ENCODE measurements around the gene LIG1. TPM values are rescaled to one million over a fixed set of nuclear protein-coding genes. Genes with fewer than 3 reads are reported as not detected.

The LIG1 gene
- total RNA-seq = 42.9 and 47.3 TPM in 2 replicates

DNA sequence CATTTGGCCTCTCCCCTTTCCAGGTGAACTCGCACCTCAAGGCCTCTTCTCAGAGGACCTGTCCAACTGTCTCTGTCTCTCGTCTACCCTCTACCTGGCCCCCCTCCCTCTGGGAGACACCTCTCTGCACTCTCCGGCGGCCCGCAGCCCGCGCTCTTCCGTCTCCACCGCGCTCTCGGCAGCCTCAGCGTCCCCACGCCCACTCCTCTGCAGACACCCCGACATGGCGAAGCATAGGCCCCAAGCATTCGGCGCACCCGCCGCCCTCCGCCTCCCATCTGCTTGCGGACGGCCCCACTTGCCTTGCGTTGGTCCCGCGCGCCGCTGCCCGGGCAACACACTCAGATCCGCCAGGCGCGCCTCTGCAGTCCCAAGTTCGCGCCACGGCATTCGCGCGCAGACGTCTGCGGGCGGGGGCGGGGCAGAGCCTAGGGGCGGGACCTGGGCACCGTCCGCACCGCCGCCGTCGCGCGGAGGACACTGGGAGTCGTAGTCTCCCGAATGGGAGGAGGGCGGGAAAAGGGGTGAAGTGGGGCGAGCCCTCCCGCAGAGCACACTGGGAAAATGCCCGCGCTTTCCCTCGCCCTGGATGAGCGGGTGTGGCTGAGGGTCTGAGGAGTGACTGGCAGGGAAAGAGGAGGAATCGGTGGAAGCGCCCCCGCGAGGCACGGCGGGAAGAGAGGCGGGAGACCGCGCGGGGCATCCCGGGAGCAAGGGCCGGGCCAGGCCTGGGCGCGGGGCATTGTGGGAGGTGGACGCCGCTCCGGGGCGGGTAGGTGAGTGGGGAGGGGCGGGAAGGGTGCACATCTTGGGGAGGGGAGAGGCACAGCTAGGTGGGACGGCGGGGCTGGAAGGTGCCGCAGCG, at the start of gene LIG1, which contains the start of gene ZSWIM9:
Gene LIG1 (minus strand): TSS at position 406 of the 865 bp plus-strand sequence. CDS start 4,778 bp downstream, outside the sequence.
Gene ZSWIM9 (plus strand): TSS at position 742 of the 865 bp plus-strand sequence. CDS start 1,123 bp downstream, outside the sequence.
- DNase-seq (ENCODE audit: extremely low read depth, low read depth, low spot score) = no peak

DNA sequence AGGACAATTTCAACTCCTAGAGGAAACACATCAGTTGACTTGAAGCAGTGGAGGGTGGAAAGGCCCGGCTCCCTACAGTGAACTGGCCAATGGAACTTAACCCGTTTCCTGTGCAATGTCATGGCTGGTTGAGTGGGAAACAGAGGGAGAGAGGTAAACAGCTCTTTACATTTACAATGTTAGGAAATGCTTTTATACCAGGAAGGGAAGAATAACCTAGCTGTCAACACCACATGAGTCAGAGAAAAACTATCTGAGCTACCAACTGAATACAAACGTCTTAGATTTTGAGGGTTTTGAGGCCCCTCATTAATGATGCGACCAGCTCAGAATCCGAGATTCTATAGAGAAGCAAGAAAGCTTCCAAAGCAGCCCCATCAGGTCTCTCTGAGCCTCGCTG, 48.9 kb upstream of the LIG1 start:
- DNase-seq (ENCODE audit: extremely low read depth, low read depth, low spot score) = no peak

DNA sequence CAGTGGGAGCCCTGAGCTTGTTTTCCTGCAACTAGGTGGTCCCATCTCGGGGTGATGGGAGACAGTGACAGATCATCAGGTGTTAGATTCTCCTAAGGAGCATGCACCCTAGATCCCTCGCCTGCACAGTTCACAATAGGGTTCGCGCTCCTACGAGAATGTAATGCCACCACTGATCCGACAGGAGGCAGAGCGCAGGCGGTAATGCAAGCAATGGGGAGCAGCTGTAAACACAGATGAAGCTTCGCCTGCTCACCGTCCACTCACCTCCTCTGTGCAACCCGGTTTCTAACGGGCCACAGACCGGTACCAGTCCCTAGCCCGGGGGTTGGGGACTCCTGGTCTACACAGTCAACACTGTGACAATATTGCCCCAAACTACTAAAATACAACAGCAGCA, 46.8 kb upstream of the LIG1 start:
- DNase-seq (ENCODE audit: extremely low read depth, low read depth, low spot score) = no peak

DNA sequence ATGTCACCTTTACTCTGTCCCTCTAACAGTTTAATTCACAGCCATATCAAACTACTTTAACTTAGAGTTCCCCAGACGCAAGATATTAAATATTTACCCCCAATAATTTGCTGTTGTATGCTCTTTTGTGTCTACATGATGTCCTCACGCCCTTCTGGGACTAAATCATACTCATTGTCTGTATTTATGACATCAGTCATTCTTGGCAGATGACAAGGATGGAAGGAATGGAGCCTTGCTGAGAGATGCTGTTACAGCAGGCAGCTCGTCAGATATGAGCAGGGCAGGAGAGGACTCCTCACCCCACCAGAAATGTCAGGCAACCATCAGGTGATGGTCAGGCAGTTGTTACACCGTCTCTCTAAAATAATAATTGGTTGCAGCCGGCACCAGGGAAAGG, 43.8 kb upstream of the LIG1 start:
- no peak for DNase-seq (ENCODE audit: extremely low read depth, low read depth, low spot score)

DNA sequence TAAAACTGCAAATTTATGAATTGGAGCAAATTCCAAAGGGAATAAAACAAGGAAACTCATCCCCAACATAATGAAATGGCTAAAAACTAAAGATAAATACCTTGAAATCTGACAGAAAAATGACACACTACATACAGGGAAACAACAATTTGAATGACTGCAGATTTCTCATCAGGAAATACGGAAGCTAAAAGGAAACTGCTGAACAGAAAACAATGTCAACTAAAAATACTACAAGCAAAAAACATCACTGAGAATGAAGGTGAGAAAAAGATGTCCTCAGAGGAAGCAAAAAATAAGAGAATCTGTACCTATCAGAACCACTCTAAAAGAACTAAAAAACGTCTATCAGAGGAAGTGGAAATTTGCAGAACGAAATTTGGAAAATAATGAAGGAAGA, 39.9 kb upstream of the LIG1 start:
- DNase-seq (ENCODE audit: extremely low read depth, low read depth, low spot score) = no peak

DNA sequence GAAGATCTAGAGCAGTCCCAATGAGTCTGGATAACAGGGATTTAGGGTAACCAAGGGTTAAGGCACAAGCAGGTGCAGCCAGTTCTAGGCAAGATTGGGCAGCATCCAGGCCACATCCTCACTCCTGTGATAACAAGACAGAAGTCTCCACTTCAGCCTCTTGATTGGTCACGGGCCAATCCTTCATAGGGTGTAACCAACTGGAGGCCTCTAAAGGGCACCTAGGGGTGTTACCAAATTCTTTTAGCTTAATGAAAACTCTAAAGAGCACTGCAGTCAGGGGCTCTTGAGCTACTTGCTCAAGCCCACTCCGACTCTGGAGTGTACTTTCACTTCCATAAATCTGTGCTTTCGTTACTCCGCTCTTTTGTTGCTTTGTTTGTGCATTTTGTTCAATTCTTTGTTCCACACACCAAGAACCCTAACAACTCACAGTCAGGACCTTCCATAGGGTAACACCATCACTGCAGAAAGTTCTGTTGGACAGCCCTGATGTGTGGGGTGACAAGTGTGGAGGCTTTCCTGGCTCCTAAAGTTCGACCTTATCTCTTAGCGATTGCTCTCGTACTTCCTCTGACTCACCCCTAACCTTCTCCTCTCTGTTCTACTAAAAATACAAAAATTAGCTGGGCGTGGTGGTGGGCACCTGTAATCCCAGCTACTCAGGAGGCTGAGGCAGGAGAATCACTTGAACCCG, 36.4 kb upstream of the LIG1 start:
- DNase-seq (ENCODE audit: extremely low read depth, low read depth, low spot score) = no peak

DNA sequence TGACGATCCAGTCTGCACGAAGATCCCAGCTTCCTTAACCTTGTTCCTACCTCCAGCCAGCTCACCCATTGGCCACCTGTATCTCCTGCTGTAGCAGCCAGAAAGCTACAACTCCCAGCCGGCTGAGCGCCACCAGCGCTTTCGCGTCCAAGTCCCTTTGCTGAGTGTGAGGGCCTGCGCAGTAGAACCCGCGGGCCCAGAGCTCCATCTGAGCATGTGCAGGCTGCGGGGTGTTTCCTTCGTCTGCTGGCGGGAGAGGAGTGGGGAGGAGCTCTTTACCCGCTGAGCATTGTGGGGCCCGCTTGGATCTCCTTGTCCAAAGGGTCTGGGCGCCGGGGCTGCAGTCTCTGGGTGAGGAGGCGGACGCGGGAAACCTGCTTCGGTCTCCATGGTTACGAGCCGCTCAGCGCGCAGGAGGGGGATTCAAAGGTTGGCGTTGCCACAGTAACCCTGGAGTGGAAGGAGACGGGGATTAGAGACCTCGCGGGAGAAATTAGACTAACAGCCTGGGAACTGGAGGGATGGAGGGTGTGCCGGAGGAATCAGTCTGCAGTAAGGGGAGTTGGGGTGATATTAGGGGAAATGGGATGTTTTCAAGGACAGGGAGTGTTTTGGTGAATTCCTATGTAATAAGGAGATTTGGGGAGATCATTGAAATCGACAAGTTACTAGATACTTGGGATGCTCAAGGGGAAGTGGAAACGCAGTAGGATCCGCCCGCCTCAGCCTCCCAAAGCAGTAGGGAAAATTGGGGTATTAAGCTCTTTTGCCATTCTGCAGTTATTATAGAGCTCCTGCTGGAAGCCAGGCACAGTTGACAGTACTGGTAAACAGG, 33.9 kb upstream of the LIG1 start:
- DNase-seq (ENCODE audit: extremely low read depth, low read depth, low spot score) = no peak

DNA sequence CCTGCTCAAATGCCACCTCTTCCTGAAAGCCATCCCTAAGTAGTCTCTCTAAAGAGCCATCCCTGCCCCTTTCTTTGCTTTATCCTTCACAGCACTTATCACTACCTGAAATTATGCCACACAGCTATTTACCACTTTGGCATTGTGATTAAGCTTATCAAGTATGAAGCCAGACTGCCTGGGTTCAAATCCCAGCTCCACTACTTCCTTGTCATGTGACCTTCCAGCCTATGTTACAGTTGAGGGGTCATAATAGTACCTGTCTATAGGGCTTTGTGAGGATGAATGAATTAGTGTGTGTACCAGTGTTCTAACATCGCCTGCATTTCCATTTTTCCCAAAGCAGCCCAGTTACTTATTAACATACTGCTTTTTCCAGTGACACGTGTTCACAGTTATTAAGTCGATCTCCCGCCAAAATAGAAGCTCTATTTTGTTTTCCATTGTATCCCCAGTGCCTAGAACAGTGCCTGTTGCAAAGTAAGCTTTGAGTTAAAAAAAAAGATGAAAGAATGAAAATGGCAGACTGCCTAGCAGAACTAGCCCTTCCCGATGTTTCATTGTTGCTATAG, 33.2 kb upstream of the LIG1 start:
- DNase-seq (ENCODE audit: extremely low read depth, low read depth, low spot score) = no peak

DNA sequence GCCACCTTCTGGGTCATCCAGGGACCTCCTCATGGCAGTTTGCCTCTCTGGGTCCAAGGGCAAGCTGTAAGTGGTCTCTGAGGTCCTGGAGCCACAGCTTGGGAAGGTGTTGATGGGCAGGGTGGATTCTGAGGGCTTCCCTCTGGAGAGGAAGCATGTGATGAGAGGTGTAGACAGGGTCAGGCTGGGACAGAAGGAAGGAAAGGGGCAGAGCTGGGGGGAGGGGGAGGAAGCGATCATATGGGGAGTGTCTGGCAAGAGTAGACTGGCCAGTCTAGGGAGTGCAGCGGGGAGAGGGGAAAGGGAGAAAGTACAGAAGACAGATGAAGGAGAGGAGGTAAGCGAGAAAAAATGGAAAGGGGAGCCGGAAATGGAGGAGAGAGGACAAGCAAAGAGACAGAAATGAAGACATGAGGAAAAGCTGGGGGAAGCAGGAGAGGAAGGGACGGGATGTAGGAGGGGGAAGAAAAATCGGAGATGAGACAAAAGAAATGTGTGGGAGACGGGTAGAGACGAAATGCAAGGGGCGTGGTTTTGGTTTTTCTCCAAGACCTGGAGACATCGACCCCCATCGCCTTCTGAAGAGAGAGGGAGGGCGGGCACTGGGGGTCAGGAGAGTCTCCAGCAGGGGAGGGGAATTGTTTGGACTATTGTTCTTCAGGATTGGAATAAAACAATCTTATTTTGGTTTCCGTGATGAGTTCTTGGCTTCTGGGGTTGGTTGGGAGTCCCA, 27.0 kb upstream of the LIG1 start:
- no peak for DNase-seq (ENCODE audit: extremely low read depth, low read depth, low spot score)

DNA sequence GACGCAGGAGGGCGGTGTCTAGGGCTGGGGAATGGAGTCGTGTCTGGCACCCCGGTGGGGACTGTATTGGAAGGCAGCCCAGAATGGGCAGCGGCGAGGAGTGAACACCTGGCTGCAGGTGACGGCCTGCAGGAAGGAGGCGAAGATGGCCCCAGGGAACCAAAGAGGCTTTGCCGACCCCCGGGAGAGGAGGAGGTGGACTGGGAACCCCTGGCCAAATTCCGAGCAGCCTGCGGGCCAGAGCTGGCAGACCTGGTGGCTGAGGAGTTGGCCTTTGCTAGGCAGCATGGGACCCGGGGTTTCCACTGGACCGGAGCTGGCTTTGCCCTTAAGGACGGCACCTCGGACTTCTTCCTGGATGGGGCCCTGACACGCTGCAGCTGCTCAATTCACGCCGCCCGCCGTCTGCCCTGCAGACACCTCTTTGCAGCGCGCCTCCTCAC, 26.2 kb upstream of the LIG1 start:
- no peak for DNase-seq (ENCODE audit: extremely low read depth, low read depth, low spot score)

DNA sequence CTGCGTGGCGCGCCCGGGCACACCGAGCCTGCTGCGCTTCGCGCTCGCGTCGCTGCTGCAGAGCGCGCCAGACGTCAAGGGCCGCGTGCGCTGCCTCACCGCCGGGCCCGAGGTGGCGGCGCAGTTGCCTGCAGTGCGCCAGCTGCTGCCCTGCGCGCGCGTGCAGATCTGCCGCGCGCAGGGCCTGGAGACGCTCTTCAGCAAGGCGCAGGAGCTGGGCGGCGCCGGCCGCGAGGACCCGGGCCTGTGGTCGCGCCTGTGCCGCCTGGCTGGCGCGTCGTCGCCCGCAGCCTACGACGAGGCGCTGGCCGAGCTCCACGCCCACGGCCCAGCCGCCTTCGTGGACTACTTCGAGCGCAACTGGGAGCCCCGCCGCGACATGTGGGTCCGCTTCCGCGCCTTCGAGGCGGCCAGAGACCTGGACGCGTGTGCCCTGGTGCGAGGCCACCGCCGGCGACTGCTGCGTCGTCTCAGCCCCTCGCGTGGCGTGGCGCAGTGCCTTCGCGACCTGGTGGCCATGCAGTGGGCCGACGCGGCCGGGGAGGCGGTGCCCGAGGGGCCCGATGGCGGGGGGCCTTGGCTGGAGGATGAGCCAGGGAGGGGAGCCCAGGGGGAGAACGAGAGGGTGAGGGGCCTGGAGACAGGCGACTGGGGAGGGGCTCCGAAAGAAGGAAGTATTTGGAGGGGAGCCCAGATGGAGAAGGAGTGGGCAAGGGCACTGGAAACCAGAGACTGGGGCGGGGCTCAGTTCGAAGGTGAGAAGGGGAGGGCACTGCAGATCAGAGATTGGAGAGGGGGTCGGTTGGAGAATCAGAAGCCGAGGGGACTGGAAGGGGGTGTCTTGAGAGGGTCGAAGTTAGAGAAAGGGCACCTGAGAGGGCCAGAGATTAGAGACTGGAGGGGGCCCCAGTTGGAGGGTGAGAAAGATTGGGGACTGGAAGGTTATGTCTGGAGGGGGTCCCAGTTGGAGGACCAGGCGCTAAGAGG, 25.0 kb upstream of the LIG1 start:
- DNase-seq (ENCODE audit: extremely low read depth, low read depth, low spot score) = no peak

DNA sequence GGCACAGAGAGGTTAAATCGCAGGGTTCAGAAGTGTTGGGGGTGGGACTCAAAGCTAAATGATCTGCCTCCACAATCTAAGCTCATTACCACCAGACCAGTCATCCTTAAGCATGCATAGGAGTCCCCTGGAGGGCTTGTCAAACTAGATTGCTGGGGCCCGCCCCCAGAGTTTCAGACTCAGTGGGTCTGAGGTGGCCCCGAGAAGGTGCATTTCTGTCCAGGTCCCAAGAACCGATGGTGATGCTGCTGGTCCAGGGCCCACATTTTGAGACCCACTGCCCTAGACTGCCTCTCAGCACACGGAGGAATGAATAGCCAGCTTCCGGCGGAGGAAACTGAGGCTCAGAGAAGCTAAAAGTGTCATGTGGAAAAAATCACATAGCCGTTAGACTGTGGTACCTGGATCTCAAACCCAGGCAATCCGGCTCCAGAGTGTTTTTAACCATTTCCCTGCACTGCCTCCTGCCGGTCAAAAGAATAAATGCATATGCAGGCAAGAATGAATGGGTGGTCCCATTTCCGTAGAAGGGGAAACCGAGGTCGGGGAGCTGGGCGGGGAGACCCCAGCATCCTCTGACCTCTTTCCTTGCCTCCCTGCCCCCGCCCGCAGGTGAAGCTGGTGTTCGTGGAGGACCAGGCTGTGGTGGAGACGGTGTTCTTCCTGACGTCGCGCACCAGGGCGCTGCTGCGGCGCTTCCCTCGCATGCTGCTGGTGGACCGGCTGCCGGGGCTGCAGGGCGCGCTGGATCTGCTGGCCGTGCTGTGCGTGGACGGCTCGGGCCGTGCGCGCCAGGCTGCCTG, 24.1 kb upstream of the LIG1 start:
- no peak for DNase-seq (ENCODE audit: extremely low read depth, low read depth, low spot score)

DNA sequence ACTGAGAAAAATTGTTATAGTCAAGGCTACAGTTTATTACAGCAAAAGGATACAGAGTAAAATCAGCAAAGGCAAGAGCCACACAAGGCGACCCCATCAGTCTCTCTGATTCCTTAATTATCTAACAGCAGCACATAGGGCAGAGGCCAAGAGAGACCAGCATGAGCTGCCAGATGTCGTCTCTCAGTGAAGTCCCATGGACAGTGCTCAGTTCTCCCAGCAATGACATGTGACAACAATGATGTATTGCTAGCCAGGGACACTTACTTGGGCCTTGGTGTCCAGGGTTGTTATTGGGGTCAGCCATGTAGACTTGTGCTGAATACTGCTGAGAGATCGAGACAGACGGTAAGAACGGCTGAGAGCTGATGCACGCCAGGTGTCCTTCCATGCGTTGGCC, 22.6 kb upstream of the LIG1 start:
- DNase-seq (ENCODE audit: extremely low read depth, low read depth, low spot score) = no peak

DNA sequence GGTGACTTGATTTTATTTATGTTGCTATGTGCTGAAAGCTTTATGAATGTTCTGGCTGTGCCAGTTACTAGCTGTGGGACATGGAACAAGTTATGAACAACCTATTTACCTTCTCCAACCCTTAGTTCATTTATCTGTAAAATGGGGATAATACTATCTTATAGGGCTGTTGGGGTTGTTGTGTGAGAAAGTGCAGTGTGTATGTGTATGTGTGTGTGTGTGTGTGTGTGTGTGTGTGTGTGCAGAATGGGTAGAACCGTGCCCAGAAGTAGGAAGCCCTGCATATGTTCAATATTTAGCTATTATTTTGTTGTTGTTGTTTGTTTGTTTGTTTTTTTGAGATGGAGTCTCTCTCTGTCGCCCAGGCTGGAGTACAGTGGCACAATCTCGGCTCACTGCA, 20.7 kb upstream of the LIG1 start:
- no peak for DNase-seq (ENCODE audit: extremely low read depth, low read depth, low spot score)

DNA sequence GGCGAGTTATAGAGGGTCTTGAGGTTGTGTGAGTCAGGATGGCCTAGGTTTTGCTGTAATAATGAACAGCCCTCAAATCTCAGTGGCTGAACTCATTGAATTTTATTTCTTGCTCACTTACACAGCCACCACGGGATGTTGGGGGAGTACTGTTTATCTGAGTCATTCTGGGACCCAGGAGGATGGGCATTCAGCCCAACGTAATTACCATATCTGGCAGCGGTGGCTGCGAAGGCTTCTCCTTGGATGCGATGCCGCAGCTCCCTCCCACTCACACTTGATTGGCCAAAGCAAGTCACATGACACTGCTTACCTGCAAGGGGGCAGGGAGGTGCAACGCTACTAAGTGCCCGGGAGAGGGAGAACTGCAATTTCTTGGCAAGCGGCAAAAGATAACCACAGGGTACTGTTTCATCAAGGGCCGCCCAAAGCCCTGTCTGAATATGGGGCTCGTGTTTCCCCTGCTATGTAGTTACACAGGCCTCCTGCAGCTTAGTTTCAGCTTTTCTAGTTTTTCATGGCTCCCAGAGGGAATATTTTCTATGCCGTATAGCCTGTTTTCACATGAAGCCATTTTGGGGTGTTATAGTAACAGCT, 20.2 kb upstream of the LIG1 start:
- no peak for DNase-seq (ENCODE audit: extremely low read depth, low read depth, low spot score)

DNA sequence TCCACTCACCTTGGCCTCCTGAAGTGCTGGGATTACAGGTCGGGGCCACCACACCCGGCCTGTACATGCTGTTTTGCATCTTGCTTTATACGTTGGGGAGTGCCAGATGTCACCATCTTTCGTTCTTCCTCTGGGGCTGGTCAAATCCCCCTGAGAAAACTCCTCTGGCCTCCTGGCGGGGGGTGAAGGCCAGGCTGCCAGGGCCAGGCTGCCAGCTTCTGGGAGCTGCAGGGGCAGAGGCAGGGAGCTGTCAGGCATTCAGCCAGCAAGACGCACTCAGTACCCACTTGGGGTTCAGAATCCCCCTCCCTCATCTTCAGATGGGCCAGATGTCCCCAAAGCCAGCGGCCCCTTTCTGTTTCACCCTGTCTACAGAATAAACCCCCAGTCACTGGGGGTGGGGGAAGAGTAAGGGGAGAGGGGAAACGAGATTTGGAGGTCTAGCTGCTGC, 16.4 kb upstream of the LIG1 start:
- DNase-seq (ENCODE audit: extremely low read depth, low read depth, low spot score) = no peak

DNA sequence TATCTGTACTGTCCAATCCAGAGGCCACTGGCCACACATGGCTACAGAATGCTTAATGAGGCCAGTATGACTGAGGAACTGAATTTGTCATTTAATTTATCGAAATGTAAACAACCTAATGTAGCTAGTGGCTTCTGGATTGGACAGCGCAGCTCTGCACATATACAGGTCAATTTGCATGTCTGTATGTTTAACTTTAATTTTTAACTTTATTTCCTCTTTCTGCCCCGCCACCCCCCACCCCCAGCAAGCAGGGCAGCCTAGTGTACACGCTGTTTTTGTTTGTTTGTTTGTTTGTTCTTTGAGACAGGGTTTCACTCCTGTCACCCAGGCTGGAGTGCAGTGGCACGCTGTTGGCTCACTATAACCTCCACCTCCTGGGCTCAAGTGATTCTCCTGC, 15.9 kb upstream of the LIG1 start:
- no peak for DNase-seq (ENCODE audit: extremely low read depth, low read depth, low spot score)

DNA sequence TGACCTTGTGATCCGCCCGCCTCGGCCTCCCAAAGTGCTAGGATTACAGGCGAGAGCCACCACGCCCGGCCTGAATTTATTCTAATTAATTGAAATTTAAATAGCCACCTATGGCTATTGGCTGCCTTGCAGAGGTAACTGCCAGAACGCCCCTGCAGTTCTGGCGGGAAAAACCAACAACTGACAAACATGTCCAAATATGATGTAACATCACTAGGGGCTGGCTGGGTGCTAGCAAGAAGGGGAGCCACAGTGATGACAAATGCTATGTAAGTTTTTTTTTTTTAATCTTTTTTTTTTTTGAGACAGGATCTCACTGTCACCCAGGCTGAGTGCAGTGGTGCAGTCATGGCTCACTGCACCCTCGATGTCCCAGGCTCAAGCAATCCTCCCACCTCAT, 13.2 kb upstream of the LIG1 start:
- DNase-seq (ENCODE audit: extremely low read depth, low read depth, low spot score) = no peak

Measured in glomerular endothelial cell (primary cell).